ENCODE data around the gene TNFRSF17. TPM values are rescaled to one million over a fixed set of nuclear protein-coding genes. Genes with fewer than 3 reads are reported as not detected.

The TNFRSF17 gene
- total and polyA plus RNA-seq, 9 of the 15 experiments (the other 6 are each of a cell fraction or from before 2014, with no cell fraction given): not detected

DNA sequence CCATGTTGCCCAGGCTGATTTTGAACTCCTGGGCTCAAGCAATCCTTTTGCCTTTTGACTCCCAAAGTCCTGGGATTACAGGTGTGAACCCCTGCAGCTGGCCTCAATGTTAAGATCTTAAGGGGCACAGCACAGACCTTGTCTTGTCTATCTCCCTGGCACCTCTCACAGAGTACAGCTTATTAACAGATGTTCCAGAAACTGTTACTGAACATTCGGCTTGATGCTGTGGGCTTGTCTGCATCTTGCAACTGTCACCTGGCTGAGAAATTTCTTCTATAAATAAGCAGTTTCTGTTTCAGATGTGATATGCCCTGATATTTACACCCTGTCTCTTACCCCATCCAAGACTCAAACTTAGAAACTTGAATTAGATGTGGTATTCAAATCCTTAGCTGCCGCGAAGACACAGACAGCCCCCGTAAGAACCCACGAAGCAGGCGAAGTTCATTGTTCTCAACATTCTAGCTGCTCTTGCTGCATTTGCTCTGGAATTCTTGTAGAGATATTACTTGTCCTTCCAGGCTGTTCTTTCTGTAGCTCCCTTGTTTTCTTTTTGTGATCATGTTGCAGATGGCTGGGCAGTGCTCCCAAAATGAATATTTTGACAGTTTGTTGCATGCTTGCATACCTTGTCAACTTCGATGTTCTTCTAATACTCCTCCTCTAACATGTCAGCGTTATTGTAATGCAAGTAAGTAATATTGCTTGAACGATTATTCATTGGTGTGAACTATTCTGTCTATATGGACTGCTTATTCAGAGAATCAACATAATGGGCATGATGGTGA, at the start of gene TNFRSF17 (continued):
- peak in 1 of 2 experiments; percentile 31; a peak in 1 of 4 replicates for TF ChIP-seq FOXK2 (conservative IDR thresholded peaks at IDR 0.05 in 1 of 2, IDR thresholded peaks at IDR 0.05 in 1 of 2; ENCODE audit: low read depth in 2 of 2)
- TF ChIP-seq NR4A1 (CRISPR knock-in tag; IDR thresholded peaks at IDR 0.05): no peak
- TF ChIP-seq NR4A1 (tag; IDR thresholded peaks at IDR 0.05): peak; percentile 52; the same call in 1 of the 2 replicates
- 0 out of 2 replicates have a peak, but pooled peaks have one; percentile 2 for TF ChIP-seq EP400 (IDR thresholded peaks at IDR 0.05)
- TF ChIP-seq TGIF2 (CRISPR knock-in tag; IDR thresholded peaks at IDR 0.05): no peak
- no peak for TF ChIP-seq CHD1 (IDR thresholded peaks at IDR 0.05; ENCODE audit: low read length)
- TF ChIP-seq U2AF2 (optimal IDR thresholded peaks at IDR 0.05; ENCODE audit: low read depth, low read length): no peak

DNA sequence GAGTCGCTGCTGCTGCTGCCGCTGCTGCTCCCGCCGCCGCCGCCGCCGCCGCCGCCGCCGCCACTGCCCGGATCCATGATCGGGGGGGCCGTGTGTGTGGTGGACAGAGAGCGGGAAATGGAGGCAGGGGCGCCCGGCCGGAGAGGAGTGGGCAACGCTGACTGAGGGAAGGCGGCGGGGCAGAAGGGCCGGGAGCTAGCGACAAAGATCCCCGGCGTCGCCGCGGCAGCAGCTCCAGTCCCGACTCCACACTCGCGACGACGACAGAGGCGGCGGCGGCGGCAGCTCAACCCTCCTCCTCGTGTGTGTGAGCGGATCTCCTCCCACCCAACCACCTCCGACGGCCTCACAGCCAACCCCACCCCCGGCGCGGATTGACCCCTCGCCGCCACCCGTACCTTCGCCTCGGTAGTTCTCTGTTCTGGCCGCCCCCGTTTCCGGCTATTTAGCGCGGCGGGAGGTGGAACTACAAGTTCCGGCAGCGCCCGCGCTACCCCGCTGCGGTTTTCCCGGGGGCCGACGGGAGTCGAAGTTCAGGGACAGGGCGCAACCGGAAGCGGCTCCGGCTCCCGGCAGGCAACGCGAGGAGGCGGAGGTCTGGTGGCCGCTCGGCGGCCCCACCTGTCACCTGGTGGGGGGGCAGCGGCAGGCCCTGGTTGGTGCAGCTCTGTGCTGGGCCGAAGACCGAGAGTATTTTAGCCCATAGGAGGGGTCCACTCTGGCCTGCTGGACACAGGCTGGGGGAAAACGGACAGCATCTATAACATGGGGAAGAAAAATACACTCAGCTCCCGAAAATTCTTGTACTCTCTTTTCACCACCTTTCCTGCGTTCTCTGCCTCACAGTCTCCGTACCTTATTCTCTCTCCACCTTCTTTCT, 49.1 kb upstream of the TNFRSF17 start, which contains the start of gene GSPT1:
Gene GSPT1, minus strand, starts transcription at position 313 of the 880 bp plus-strand sequence. Its CDS starts 236 bp downstream, at position 77.
- WGBS (ENCODE audit: insufficient coverage, low coverage, missing lambda C conversion rate): 1% methylated on average over 62 of the region's 84 CpGs
- CTCF ChIA-PET (ENCODE audit: low intra/inter-chr PET ratio): no interaction called here
- TF ChIP-seq YY1 (IDR thresholded peaks at IDR 0.05; ENCODE audit: borderline replicate concordance in 1 of 3, control insufficient read depth in 1 of 3, extremely low read depth in 1 of 3, insufficient read depth in 3 of 3, insufficient read length in 1 of 3, insufficient replicate concordance in 2 of 3, low read depth in 1 of 3, low read length in 2 of 3): peak in 2 of 3 experiments; percentile 57 to 63
- TF ChIP-seq POLR2B (IDR thresholded peaks at IDR 0.05; ENCODE audit: low read depth, partially characterized antibody): peak; percentile 73
- TF ChIP-seq BDP1 (IDR thresholded peaks at IDR 0.05; ENCODE audit: insufficient read depth, insufficient read length): no peak
- TF ChIP-seq KAT7 (CRISPR knock-in tag; IDR thresholded peaks at IDR 0.05; ENCODE audit: borderline replicate concordance): no peak
- TF ChIP-seq PURB (CRISPR knock-in tag; IDR thresholded peaks at IDR 0.05; ENCODE audit: low read depth): no peak
- no peak for TF ChIP-seq ZFPM2 (CRISPR knock-in tag; IDR thresholded peaks at IDR 0.05)
- no peak for TF ChIP-seq SMAD2 (IDR thresholded peaks at IDR 0.05; ENCODE audit: low read depth, low read length)

More for the DNA sequence above, 49.1 kb upstream of the TNFRSF17 start, which contains the start of gene GSPT1:
- Histone ChIP-seq H2AFZ (ENCODE audit: low read depth, low read length) (peak within 1 kb of the TSS; percentile 94), H3K27ac (ENCODE audit: extremely low read depth, low read depth, low read length) (peak within 1 kb of the TSS; percentile 92), H3K9me3 (replicated peaks; ENCODE audit: control insufficient read depth, insufficient read depth, low read depth, low read length) (no peaks in the 10 kb centered on the region), H3K9me1 (ENCODE audit: control insufficient read depth, insufficient read depth, low read length) (no peaks in the 10 kb centered on the region), H3K79me2 (ENCODE audit: control insufficient read depth, insufficient read depth, low read length) (peaks cover 49% of the 10 kb centered on the region), H4K20me1 (replicated peaks; ENCODE audit: control insufficient read depth, insufficient read depth, low read length) (peaks cover 32% of the 10 kb centered on the region), H3K36me3 (ENCODE audit: control insufficient read depth, insufficient read depth, low read length) (peaks cover 29% of the 10 kb centered on the region), H3K4me3 (peak within 1 kb of the TSS; percentile 95), H3K4me1 (replicated peaks in 1 of 2; ENCODE audit: control insufficient read depth in 2 of 2, insufficient read depth in 2 of 2, low read length in 2 of 2) (peaks cover 14 to 16% of the 10 kb centered on the region in 2 experiments), H3K9ac (ENCODE audit: insufficient read depth in 1 of 2, low read depth in 2 of 2, low read length in 2 of 2) (peak within 1 kb of the TSS; percentile 92 to 97), H3K4me2 (ENCODE audit: insufficient read depth, low read length) (peak within 1 kb of the TSS; percentile 88), H3K27me3 (ENCODE audit: control insufficient read depth in 2 of 2, insufficient read depth in 2 of 2, low read length in 2 of 2) (no peaks in the 10 kb centered on the region)
- intact Hi-C loops (cut with micrococcal nuclease): no loop called here
- DNase-seq (ENCODE audit: extremely low read depth in 1 of 4, low spot score in 3 of 4): peak; percentile 91 to 99 (median 94)
- POLR2A ChIA-PET: interaction anchor here (0.6 to 1.2 kb wide), 9 partner anchors 10 to 152 kb away, joined by 3 to 5 read pairs (median 4); partner anchors contain the start of gene SNX29
- in situ Hi-C loops (cut with MboI): no loop called here
- no TSS peak for BruUV-seq (replicated peaks)
- FAIRE-seq: peak; percentile 89
- ATAC-seq: peak; percentile 93

Measured in K562 (cell line).